Tibial artery (tissue), 4 donors: Measurements from ENCODE around the gene KLHL3.

ENCODE experiments used
- DNase-seq, 2 donors: peaks; one replicate each; pipeline ENCODE4 v3.0.0-alpha.2; 2019
- H3K27ac ChIP-seq, 2 donors: fragments of 200-600 bp; sonication (generic) in 1 of 2; 1 replicate in 1 of 2; 2 replicates in 1 of 2; pipeline ENCODE4 v1.5.1; 2018 to 2019; ENCODE audit warnings: mild to moderate bottlenecking in 1 of 2
- H3K27me3 ChIP-seq, 2 donors: fragments of 200-600 bp; sonication (generic) in 1 of 2; one replicate each; pipeline versions ENCODE4 v1.5.1 to v1.6.0; 2016 to 2019
- H3K36me3 ChIP-seq, 3 donors: fragments of 200-600 bp; sonication (generic) in 2 of 3; one replicate each; pipeline ENCODE4 v1.5.1; 2016 to 2019; ENCODE audit warnings: mild to moderate bottlenecking in 2 of 3
- H3K4me1 ChIP-seq, 4 donors: fragments of 200-600 bp; sonication (generic) in 2 of 4; 1 replicate in 3 of 4; 2 replicates in 1 of 4; pipeline ENCODE4 v1.5.1; 2016 to 2019
- H3K4me3 ChIP-seq, 2 donors: fragments of 200-600 bp; sonication (generic) in 1 of 2; 1 replicate in 1 of 2; 2 replicates in 1 of 2; pipeline ENCODE4 v1.5.1; 2018 to 2019; ENCODE audit warnings: mild to moderate bottlenecking in 2 of 2
- H3K9me3 ChIP-seq, 3 donors: fragments of 200-600 bp; sonication (generic) in 1 of 3; one replicate each; pipeline ENCODE4 v1.5.1; 2016 to 2019
- intact Hi-C: fragments of 100-400 bp; cut with DNase I; formaldehyde crosslinking; loops from one replicate; pipeline ENCODE4 v1.15.0; 2023; ENCODE audit warnings: low total_unique reads
- TF ChIP-seq, protein P1 (sequence below), 2 experiments: fragments of 200-600 bp in 1 of 2; fragments of 450-650 bp in 1 of 2; IDR thresholded peaks; one replicate each; pipeline ENCODE4 v1.5.1; 2017 to 2019; ENCODE audit warnings: antibody characterized with exemption in 2 of 2, mild to moderate bottlenecking in 1 of 2, moderate library complexity in 1 of 2

The KLHL3 gene

DNA sequence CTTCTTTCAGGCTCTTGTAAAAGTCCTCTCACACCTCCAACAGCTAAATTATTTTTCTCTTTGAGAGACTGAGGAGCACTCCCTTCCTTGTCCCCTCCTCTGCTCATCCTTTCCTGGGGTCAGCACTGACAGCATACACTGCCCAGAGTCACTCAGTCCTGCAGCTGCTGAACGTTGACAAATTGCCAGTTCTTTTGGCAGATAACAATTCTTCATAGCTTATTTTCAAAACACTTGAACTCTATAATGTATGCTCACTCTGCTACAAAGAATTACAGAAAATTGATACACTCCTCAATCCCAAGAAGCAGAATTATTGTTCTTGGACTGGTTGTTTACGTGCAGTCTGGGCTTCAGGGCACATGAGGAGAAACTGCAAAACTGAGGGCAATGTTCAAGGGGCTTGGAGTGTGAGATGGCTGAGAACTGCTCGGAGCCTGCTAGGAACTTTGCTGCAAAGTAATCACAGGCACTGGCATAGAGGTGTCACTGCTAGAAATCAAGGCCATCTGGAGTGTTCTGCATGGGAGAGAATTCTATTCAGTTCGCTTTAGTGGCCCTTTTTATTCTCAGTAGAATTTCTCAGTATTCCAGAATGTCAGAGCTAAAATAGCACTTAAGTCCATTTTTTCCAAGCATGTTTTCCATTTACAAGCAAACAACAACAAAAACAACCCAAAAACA lies 140.4 kb downstream of the KLHL3 start:
- intact Hi-C loops = no loop called here
- Histone ChIP-seq H3K27me3 (peaks cover 0 to 7% of the 10 kb centered on the region in 2 donors), H3K4me3 (no peak overlapping the region), H3K9me3 (no peaks in the 10 kb centered on the region), H3K36me3 (no peaks in the 10 kb centered on the region), H3K4me1 (no peaks in the 10 kb centered on the region), H3K27ac (no peak overlapping the region)
- no peak for DNase-seq
- TF ChIP-seq, protein P1, sequence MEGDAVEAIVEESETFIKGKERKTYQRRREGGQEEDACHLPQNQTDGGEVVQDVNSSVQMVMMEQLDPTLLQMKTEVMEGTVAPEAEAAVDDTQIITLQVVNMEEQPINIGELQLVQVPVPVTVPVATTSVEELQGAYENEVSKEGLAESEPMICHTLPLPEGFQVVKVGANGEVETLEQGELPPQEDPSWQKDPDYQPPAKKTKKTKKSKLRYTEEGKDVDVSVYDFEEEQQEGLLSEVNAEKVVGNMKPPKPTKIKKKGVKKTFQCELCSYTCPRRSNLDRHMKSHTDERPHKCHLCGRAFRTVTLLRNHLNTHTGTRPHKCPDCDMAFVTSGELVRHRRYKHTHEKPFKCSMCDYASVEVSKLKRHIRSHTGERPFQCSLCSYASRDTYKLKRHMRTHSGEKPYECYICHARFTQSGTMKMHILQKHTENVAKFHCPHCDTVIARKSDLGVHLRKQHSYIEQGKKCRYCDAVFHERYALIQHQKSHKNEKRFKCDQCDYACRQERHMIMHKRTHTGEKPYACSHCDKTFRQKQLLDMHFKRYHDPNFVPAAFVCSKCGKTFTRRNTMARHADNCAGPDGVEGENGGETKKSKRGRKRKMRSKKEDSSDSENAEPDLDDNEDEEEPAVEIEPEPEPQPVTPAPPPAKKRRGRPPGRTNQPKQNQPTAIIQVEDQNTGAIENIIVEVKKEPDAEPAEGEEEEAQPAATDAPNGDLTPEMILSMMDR (IDR thresholded peaks at IDR 0.05) = no peak

DNA sequence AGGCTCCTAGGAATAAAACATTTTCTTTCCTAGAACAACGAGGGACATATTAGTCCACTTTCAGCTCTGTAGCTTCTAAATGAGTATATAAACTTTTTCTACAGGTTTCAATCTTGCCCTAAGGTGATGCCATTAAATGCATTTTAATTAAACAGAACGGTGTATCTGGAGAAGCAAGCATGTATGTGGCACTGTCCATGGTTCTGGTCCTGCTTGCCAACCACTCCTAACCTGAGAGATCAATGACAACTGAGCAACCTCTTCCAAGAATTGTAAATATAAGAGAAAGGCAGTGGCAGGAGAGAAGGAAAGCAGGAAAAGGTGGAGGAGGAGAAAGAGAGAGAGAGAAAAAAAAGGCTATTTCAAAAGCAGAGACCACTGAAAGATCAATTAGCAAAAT lies 141.2 kb downstream of the KLHL3 start:
- Histone ChIP-seq H3K4me1 (no peaks in the 10 kb centered on the region), H3K27ac (no peak overlapping the region), H3K4me3 (no peak overlapping the region), H3K9me3 (no peaks in the 10 kb centered on the region), H3K27me3 (peaks cover 0 to 7% of the 10 kb centered on the region in 2 donors), H3K36me3 (no peaks in the 10 kb centered on the region)
- TF ChIP-seq, protein P1 (IDR thresholded peaks at IDR 0.05) = no peak
- DNase-seq = no peak
- intact Hi-C loops = no loop called here

DNA sequence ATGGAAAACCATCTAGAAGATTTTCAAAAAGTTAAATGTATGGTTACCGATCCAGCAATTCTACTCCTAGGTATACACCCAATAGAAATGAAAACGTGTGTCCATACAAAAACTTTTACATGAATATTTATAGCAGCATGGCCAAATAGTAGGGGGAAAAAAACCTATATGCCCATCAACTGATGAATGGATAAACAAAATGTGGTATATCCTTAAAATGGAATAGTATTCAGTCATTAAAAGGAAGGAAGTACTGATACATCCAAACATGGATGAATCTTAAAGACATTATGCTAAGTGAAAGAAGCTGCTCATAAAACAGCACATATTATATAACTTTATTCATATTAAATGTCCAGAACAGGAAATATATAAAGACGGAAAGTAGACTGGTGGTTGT lies 143.6 kb downstream of the KLHL3 start:
- Histone ChIP-seq H3K27me3 (no peaks in the 10 kb centered on the region), H3K4me3 (no peak overlapping the region), H3K27ac (no peak overlapping the region), H3K9me3 (no peaks in the 10 kb centered on the region), H3K4me1 (no peaks in the 10 kb centered on the region), H3K36me3 (no peaks in the 10 kb centered on the region)
- intact Hi-C loops = no loop called here
- TF ChIP-seq, protein P1 (IDR thresholded peaks at IDR 0.05) = no peak
- DNase-seq = no peak

DNA sequence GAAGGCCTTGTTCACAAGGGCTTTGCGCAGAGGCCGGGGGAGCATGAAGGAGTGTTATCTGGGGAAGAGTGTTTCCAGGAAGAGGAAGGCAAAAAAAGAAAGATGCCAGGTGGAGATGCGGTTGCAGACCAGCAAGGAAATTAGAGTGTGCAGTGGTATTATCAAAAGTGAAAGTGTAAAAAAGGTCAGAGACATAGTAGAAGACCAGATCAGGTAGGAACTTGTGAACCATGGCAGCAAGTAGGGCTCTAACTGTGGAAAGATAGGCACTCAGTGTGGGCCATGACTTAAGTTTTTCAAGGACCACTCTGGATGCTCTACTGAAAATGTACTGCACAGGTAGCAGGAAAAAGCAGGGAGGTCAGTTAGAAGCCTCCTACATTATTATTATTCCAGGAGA lies 146.7 kb downstream of the KLHL3 start:
- intact Hi-C loops = no loop called here
- Histone ChIP-seq H3K4me3 (no peak overlapping the region), H3K9me3 (no peaks in the 10 kb centered on the region), H3K4me1 (no peaks in the 10 kb centered on the region), H3K36me3 (no peaks in the 10 kb centered on the region), H3K27ac (no peak overlapping the region), H3K27me3 (no peaks in the 10 kb centered on the region)
- DNase-seq = no peak
- TF ChIP-seq, protein P1 (IDR thresholded peaks at IDR 0.05) = no peak

DNA sequence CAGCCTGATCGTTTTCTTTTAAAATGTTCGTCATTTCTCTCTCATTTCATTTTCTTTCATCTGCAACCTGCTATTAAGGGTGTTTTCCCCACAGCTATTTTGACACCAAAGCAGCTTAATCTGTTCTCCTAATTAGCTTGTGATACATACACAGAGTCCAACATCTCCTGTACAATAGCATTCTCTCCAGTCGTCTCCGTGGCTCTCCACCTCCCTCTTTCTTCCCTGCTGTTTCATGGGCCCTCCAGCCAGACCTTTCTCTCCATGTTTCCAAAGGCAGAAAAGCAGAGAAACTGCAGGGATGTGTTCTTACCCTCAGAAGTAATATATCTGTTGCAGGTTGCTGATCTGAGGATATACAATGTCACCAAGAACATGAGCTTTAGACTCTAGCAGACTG lies 148.0 kb downstream of the KLHL3 start:
- intact Hi-C loops = no loop called here
- Histone ChIP-seq H3K27me3 (no peaks in the 10 kb centered on the region), H3K36me3 (no peaks in the 10 kb centered on the region), H3K4me1 (no peaks in the 10 kb centered on the region), H3K27ac (no peak overlapping the region), H3K9me3 (no peaks in the 10 kb centered on the region), H3K4me3 (no peak overlapping the region)
- TF ChIP-seq, protein P1 (IDR thresholded peaks at IDR 0.05) = no peak
- DNase-seq = no peak

DNA sequence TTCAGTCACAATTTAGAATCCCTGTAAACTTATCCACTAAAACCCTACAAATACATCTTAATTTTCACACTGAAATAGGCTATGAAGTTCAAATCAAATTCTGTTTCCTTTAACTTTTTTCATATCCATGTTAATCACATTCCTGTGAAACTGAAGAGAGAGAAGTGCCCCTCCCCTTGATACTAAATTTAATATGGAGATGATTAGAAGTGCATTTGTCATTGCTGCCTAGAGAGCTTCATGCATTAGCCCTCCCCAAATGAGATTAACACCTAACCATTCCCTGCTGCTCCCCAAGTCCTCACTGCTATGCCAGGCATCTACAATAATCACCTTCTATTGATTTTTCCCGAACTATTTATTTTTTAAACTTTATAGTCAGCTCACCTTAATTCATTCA lies 151.6 kb downstream of the KLHL3 start:
- no peaks in the 10 kb centered on the region for H3K36me3 ChIP-seq
- no peaks in the 10 kb centered on the region for H3K27me3 ChIP-seq
- H3K4me3 ChIP-seq = no peak overlapping the region
- TF ChIP-seq, protein P1 (IDR thresholded peaks at IDR 0.05) = no peak
- H3K9me3 ChIP-seq = no peaks in the 10 kb centered on the region
- intact Hi-C loops = no loop called here
- H3K4me1 ChIP-seq = no peaks in the 10 kb centered on the region
- DNase-seq = no peak
- H3K27ac ChIP-seq = no peak overlapping the region
